IPS-18c (cell line): ENCODE data around the gene ANKRD44.

Experiments
- H3K4me3 ChIP-seq: 2 replicates; pipeline ENCODE4 v1.7.0; 2013; ENCODE audit warnings: low read depth, mild to moderate bottlenecking, low read length, moderate library complexity; ENCODE audit not compliant: insufficient read depth
- H3K9me3 ChIP-seq: one replicate; pipeline ENCODE4 v1.6.1; 2013; ENCODE audit warnings: mild to moderate bottlenecking, low read length, moderate library complexity; ENCODE audit not compliant: control insufficient read depth, insufficient read depth

The ANKRD44 gene

GRCh38 chr2:197136452-197136851 is 174.1 kb downstream of the ANKRD44 start:
- H3K4me3 ChIP-seq = no peak overlapping the region
- no peaks in the 10 kb centered on the region for H3K9me3 ChIP-seq

GRCh38 chr2:197135806-197136205 is 174.8 kb downstream of the ANKRD44 start:
- Histone ChIP-seq H3K9me3 (no peaks in the 10 kb centered on the region), H3K4me3 (no peak overlapping the region)

GRCh38 chr2:197134206-197134605 is 176.4 kb downstream of the ANKRD44 start:
- H3K4me3 ChIP-seq = no peak overlapping the region
- H3K9me3 ChIP-seq = no peaks in the 10 kb centered on the region

GRCh38 chr2:197131558-197131855 is 179.1 kb downstream of the ANKRD44 start:
- no peaks in the 10 kb centered on the region for H3K9me3 ChIP-seq
- no peak overlapping the region for H3K4me3 ChIP-seq

- H3K4me3 ChIP-seq = no peak overlapping the region
- H3K9me3 ChIP-seq = no peaks in the 10 kb centered on the region
These were observed 180.3 kb downstream of the ANKRD44 start for GRCh38 chr2:197130318-197130717.

DNA sequence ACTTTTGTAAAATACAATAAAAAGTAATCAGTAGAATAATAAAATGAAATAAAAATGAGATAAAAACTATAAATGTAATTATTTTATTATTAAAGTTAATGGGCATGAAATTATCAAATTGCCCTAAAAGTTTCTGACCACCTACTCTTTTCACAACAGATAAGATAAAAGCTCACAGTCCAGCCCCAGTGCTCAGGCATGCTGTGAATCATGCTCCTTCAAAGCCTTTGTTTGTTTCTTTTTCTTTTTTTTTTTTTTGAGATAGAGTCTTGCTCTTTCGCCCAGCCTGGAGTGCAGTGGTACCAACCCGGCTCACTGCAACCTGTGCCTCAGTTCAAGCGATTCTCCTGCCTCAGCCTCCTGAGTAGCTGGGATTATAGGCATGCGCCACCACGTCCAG is 181.7 kb downstream of the ANKRD44 start:
- no peak overlapping the region for H3K4me3 ChIP-seq
- no peaks in the 10 kb centered on the region for H3K9me3 ChIP-seq

DNA sequence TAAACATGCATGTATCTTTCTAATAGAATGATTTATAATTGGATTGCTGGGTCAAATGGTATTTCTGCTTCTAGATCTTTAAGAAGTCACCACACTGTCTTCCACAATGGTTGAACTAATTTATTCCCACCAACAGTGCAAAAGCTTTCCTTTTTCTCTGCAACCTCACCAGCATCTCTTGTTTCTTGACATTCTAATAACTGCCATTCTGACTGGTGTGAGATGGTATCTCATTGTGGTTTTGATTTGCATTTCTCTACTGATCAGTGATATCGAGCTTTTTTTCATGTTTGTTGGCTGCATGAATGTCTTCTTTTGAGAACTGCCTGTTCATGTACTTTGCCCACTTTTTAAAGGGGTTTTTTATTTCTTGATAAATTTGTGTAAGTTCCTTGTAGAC is 182.5 kb downstream of the ANKRD44 start:
- Histone ChIP-seq H3K9me3 (no peaks in the 10 kb centered on the region), H3K4me3 (no peak overlapping the region)

DNA sequence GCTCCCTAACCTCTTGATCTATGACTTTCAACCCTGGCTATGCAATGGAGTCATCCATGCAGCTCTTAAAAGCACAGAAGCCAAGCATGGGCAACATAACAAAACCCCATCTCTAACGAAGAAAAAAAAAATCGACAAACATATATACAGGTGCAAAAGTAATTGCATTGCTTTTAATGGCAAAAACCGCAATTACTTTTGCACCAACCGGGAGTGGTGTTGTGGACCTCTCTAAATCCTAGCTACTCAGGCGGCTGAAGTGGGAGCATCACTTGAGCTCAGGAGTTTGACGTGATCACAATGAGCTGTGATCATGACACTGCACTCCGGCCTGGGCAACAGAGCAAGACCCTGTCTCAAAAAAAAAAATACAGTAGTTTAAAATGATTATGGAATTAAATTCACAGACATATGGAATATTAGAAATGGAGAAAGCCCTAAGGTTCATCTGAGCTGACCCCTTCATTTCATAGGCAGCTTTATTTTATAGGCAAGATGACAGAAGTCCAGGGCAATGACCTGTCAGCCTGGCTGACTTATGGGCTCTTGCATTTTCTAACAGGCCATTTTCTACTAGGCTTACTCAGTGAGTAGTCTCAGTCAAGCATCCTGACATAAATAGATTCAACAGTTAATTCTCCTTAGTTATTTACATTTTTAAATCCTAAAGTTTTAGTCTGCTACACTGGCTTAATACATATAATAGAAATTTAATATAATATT is 183.8 kb downstream of the ANKRD44 start:
- H3K9me3 ChIP-seq = no peaks in the 10 kb centered on the region

DNA sequence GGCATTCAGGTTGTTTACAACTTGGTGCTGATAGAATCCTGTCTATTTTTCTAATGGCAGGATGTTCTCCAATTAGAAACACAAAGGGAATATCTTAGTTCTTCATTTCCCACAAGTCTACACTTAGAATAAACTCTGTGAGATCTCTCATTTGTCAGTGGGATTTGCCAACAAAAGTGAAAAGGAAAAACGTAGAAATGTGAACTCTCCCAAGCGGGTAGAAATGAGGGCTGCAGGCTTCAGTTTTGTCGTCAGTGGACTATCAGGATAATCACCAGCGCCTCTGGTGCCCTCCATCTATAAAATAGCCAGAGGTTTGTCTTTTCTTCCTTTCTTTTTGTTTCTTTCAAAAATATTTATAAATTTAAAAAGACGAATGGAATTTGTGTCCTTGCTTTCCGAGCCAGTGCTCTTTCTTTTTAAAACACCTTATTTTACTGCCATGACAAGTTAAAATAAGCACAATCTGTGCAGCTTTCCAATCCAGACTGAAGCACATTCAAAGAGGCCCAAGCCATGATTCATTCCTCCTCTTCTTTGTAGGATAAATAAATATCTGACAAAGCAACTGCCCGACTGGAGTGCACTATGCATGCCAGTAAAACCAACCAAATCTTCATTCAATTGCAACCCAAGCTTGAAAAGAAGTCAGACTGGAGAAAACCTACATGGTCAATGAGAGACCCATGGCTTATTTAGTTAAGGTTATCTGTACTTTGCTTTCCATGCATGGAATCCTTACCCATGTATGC is 185.8 kb downstream of the ANKRD44 start:
- no peak overlapping the region for H3K4me3 ChIP-seq

More for the DNA sequence above, 183.8 kb downstream of the ANKRD44 start:
- no peak overlapping the region for H3K4me3 ChIP-seq

DNA sequence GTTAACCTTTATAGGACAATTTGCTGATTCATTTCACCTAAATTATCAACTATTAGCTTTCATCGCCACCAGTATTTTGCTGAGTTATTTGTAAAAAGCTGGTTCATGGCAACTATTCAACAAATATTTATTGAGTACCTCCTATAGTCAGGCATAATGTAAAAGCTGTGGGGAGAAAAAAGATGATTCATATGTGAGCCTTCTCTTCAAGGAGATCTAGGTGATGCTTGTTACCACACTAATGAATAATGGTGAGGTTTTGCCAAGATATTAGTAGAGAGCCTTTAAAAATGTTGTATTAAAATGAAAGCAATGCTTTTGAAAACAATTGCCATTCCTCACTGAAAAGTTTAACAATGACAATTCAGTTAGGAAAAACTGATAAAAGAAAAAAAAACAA is 187.8 kb downstream of the ANKRD44 start:
- no peaks in the 10 kb centered on the region for H3K9me3 ChIP-seq
- no peak overlapping the region for H3K4me3 ChIP-seq

More for the DNA sequence above, 185.8 kb downstream of the ANKRD44 start:
- H3K9me3 ChIP-seq = no peaks in the 10 kb centered on the region

DNA sequence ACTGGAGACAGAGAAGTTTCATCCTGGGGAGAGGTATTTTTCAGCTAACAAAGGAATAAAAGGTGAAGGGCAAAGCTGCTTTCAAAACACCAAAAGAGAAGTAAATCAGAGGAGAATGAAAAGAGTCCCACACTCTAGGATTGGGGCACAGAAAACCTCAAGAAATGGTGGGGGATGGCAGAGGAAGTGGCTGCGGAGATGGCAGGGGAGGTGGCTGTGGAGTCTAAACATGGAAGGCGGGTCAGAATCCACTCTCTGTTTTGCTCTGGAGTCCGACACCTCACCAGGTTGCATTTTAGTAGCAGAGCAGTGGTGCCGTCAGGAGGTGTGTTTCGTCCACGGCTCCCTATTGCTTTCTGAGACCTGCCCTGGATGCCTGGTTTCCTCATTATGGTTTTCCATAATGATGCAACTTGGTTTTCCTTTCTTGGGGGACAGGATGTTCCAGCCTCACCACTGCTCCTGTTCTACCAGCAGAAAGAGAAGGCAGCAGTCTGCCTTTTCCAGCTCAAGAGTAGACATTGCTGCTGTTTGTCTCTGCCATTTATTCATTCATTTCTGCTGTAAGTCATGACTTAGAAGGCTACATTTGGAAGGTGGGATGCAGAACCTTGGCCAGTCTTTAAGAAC is 188.7 kb downstream of the ANKRD44 start:
- Histone ChIP-seq H3K9me3 (no peaks in the 10 kb centered on the region), H3K4me3 (no peak overlapping the region)

- Histone ChIP-seq H3K4me3 (no peak overlapping the region), H3K9me3 (no peaks in the 10 kb centered on the region)
These were observed 189.3 kb downstream of the ANKRD44 start for GRCh38 chr2:197121255-197121654.

DNA sequence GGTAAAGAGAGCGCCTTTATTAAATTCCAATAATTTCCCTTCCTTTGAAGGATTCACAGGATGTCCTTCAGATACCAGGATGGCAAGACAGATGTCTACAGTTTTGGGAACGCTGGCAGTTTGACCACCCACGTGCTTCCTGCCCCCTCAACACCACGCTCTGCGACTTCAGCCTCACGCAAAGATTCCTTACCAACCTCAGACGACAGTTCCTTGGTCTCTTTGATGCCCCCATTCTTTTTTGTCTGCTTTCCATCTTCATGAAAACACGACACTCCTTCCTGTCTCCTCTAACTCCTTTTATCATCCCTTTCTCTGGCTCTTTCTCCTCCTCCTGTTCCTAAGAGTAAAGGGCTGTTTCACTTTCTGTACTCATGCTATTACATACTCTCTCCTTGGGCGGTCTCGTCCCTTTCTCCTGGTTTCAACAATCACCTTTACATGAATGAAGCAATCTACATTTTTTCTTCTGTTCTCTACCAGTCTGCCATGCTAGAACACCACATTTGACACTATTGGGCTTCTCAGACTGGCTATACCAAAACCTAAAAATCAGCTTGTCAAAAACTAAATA is 194.2 kb downstream of the ANKRD44 start:
- no peaks in the 10 kb centered on the region for H3K9me3 ChIP-seq
- no peak overlapping the region for H3K4me3 ChIP-seq

- no peaks in the 10 kb centered on the region for H3K9me3 ChIP-seq
- H3K4me3 ChIP-seq = no peak overlapping the region
These were observed 195.3 kb downstream of the ANKRD44 start for GRCh38 chr2:197115325-197115724.

DNA sequence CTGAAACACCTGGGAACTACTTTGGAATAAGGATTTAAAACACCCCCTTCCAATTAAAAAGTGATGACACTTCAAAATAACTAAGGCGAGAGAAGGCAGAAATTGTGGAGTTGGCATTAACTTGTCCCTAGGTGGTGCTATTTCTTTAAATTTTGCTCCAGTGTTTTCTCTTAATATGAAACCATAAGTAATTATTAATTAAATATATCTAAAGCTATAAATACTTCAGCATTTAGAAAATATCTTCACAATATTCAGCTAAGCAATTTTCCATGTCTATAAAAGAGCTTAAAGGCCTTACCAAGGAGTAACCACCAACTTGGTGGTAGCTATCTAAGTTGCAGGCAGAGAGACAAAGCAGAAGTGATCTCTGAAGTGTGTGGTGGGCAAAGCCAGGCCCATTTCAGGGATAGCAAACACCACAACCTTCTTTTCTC is 197.3 kb downstream of the ANKRD44 start:
- no peak overlapping the region for H3K4me3 ChIP-seq
- no peaks in the 10 kb centered on the region for H3K9me3 ChIP-seq

DNA sequence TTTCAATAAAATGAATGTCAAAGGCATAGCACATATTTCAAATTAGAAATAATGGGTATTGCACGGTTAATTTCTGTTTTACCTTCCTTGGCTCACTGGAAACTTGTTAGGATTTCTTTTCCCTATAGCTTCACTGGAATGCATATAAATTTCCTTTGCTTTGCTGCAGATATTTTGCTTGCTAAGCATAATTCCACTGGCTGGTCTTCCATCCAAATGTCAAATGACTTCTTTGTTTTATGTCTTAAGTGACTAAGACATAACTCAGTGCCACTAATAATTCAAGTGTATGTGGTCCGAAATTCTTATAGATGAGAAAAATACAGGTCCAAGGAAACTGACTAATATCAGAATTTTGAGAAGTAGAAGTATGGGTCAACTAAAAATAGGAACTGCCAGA is 201.3 kb downstream of the ANKRD44 start:
- no peak overlapping the region for H3K4me3 ChIP-seq
- H3K9me3 ChIP-seq = no peaks in the 10 kb centered on the region

DNA sequence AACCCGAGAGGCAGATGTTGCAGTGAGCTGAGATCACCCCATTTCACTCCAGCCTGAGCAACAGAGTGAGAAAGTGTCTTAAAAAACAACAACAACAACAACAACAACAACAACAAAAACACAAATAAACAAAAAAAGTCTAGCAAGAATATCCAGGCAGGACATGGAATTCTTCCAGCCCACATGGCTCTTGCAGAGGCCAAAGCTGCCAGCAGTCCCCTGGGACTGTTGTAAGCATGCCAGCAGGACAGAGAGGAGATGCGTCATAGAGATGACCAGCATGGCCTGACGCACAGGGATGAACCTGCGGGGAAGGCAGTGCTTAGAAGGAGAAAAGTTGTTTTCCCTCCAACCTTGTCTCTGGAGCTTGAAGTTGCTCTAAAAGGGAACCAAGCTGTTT is 201.8 kb downstream of the ANKRD44 start:
- Histone ChIP-seq H3K4me3 (no peak overlapping the region), H3K9me3 (no peaks in the 10 kb centered on the region)
